Fibroblast of lung (primary cell): ENCODE results near the gene PAFAH2. TPM values are rescaled to one million over a fixed set of nuclear protein-coding genes. Genes with fewer than 3 reads are reported as not detected.

Experiments used
- DNase-seq, 2 donors: peaks; one replicate each; pipeline versions ENCODE4 v3.0.0 to v3.0.0-alpha.2; 2010; ENCODE audit warnings: low read depth in 2 of 2
- H2AFZ ChIP-seq: 2 replicates; pipeline ENCODE4 v1.5.1; 2012; ENCODE audit warnings: low read length, control low read depth, inconsistent platforms
- H3K27ac ChIP-seq: 2 replicates; pipeline ENCODE4 v1.5.1; 2011; ENCODE audit warnings: low read length, control low read depth; ENCODE audit not compliant: insufficient read depth
- H3K27me3 ChIP-seq: 2 replicates; pipeline ENCODE4 v1.5.1; 2011; ENCODE audit warnings: mild to moderate bottlenecking, low read length; ENCODE audit not compliant: control insufficient read depth, insufficient read depth
- H3K36me3 ChIP-seq: 2 replicates; pipeline ENCODE4 v1.5.1; 2011; ENCODE audit warnings: low read length; ENCODE audit not compliant: control insufficient read depth, insufficient read depth
- H3K4me1 ChIP-seq: 2 replicates; pipeline ENCODE4 v1.5.1; 2011; ENCODE audit warnings: low read length; ENCODE audit not compliant: control insufficient read depth, insufficient read depth; ENCODE audit errors: extremely low read depth
- H3K4me2 ChIP-seq: 2 replicates; pipeline ENCODE4 v1.5.1; 2011; ENCODE audit warnings: low read length, control low read depth; ENCODE audit not compliant: insufficient read depth; ENCODE audit errors: extremely low read depth
- H3K4me3 ChIP-seq, 4 experiments: fragments of 200-600 bp in 1 of 4; sonication (generic) in 1 of 4; replicated peaks in 1 of 4; 2 replicates each; pipeline ENCODE4 v1.5.1; 2011 to 2016; ENCODE audit warnings: low read length in 4 of 4, low read depth in 3 of 4, mild to moderate bottlenecking in 3 of 4, control low read depth in 2 of 4, inconsistent platforms in 1 of 4, mixed read lengths in 1 of 4; ENCODE audit not compliant: insufficient read depth in 1 of 4; ENCODE audit errors: control extremely low read depth in 1 of 4
- H3K79me2 ChIP-seq: 2 replicates; pipeline ENCODE4 v1.5.1; 2012; ENCODE audit warnings: mild to moderate bottlenecking, low read length, inconsistent platforms; ENCODE audit not compliant: control insufficient read depth, insufficient read depth
- H3K9ac ChIP-seq: 2 replicates; pipeline ENCODE4 v1.5.1; 2011; ENCODE audit warnings: mild to moderate bottlenecking, low read length, control low read depth; ENCODE audit not compliant: insufficient read depth
- H3K9me3 ChIP-seq: 2 replicates; pipeline ENCODE4 v1.5.1; 2012; ENCODE audit warnings: low read depth, low read length; ENCODE audit not compliant: control insufficient read depth, insufficient read depth
- H4K20me1 ChIP-seq: 2 replicates; pipeline ENCODE4 v1.5.1; 2011; ENCODE audit warnings: low read length; ENCODE audit not compliant: control insufficient read depth, insufficient read depth; ENCODE audit errors: extremely low read depth
- EZH2 ChIP-seq: IDR thresholded peaks from 2 replicates; pipeline ENCODE4 v1.5.1; 2012; ENCODE audit warnings: low read length, control low read depth, mild to moderate bottlenecking; ENCODE audit errors: missing control alignments
- polyA plus RNA-seq, 2 donors: library from polyadenylated mRNA; depleted of rRNA in 1 of 2; stranded (reverse) in 1 of 2; unstranded in 1 of 2; fragments of >200 nt; gene quantifications; 2 replicates each; pipeline ENCODE4 v1.2.1, GENCODE V29; 2011 to 2012; ENCODE audit warnings: missing spikeins in 1 of 2
- total RNA-seq: library from RNA; depleted of rRNA; stranded (reverse); fragments of >200 nt; gene quantifications from 2 replicates; pipeline ENCODE4 v1.2.1, GENCODE V29; 2014
- TF ChIP-seq, protein P1 (sequence below), 2 donors: IDR thresholded peaks in 1 of 2; conservative IDR thresholded peaks in 1 of 2; 1 replicate in 1 of 2; 2 replicates in 1 of 2; pipeline ENCODE4 v1.5.1; 2011 to 2012; ENCODE audit warnings: low read length in 2 of 2, control low read depth in 1 of 2, inconsistent platforms in 1 of 2, low read depth in 1 of 2, mild to moderate bottlenecking in 1 of 2

The PAFAH2 gene
- total and polyA plus RNA-seq, 2 donors (not counting 1 experiment from before 2014, with no cell fraction given) = 8.3 to 11.7 TPM

DNA sequence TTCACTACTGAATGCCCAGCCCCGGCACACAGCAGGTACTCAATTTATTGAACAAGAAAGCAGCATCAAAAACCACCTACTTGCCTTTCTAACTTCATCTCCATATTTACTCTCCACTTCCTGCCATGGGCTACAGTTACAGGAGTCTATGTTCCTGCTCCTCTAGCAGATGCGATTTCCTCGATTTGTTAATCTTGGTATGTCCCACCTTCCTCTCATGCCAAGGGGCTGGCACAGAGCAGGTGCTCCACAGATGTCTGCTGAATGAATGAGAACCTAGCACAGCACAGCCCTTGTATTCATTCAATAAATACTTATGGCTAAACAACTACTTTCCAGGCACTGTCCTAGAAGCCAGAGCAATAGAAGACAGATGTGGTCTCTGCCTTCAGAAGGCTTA is 12.2 kb downstream of the PAFAH2 start:
- Histone ChIP-seq H3K4me2 (no peak overlapping the region), H3K4me3 (no peak overlapping the region), H4K20me1 (no peaks in the 10 kb centered on the region), H3K27ac (no peak overlapping the region), H3K9ac (no peak overlapping the region), H2AFZ (no peak overlapping the region), H3K36me3 (peaks cover 2% of the 10 kb centered on the region), H3K79me2 (no peaks in the 10 kb centered on the region), H3K27me3 (no peaks in the 10 kb centered on the region), H3K4me1 (no peaks in the 10 kb centered on the region), H3K9me3 (no peaks in the 10 kb centered on the region)
- DNase-seq = no peak
- no peak for TF ChIP-seq EZH2
- TF ChIP-seq, protein P1, sequence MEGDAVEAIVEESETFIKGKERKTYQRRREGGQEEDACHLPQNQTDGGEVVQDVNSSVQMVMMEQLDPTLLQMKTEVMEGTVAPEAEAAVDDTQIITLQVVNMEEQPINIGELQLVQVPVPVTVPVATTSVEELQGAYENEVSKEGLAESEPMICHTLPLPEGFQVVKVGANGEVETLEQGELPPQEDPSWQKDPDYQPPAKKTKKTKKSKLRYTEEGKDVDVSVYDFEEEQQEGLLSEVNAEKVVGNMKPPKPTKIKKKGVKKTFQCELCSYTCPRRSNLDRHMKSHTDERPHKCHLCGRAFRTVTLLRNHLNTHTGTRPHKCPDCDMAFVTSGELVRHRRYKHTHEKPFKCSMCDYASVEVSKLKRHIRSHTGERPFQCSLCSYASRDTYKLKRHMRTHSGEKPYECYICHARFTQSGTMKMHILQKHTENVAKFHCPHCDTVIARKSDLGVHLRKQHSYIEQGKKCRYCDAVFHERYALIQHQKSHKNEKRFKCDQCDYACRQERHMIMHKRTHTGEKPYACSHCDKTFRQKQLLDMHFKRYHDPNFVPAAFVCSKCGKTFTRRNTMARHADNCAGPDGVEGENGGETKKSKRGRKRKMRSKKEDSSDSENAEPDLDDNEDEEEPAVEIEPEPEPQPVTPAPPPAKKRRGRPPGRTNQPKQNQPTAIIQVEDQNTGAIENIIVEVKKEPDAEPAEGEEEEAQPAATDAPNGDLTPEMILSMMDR (conservative IDR thresholded peaks at IDR 0.05 in 1 of 2, IDR thresholded peaks at IDR 0.05 in 1 of 2; ENCODE audit: low read depth in 1 of 2, low read length in 2 of 2) = no peak

DNA sequence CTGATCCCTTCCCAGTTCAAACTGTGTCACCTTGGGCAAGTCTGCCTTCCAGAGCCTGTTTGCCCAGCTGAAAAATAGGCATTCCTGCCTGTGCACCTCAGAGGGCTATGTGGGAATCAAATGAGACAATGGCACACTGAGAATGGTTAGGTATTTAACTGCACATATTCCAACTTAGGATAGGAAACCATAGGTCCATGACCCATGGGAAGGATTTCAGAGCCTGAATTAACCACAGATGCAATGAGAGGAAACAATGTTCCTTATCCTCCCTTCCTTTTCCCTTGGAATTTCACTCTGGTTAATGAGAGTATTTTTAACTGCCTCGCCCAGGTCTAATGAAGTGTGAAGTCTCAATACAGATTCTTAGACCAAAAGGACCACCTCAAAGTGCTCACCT is 12.7 kb downstream of the PAFAH2 start:
- H3K79me2 ChIP-seq = no peaks in the 10 kb centered on the region
- no peak for DNase-seq
- H3K9ac ChIP-seq = no peak overlapping the region
- H3K27ac ChIP-seq = no peak overlapping the region
- no peaks in the 10 kb centered on the region for H3K4me1 ChIP-seq
- no peaks in the 10 kb centered on the region for H4K20me1 ChIP-seq
- H2AFZ ChIP-seq = no peak overlapping the region
- H3K4me2 ChIP-seq = no peak overlapping the region
- TF ChIP-seq, protein P1 (conservative IDR thresholded peaks at IDR 0.05 in 1 of 2, IDR thresholded peaks at IDR 0.05 in 1 of 2; ENCODE audit: low read depth in 1 of 2, low read length in 2 of 2) = no peak
- no peak for TF ChIP-seq EZH2
- H3K27me3 ChIP-seq = no peaks in the 10 kb centered on the region
- no peaks in the 10 kb centered on the region for H3K9me3 ChIP-seq
- peaks cover 2% of the 10 kb centered on the region for H3K36me3 ChIP-seq
- no peak overlapping the region for H3K4me3 ChIP-seq

DNA sequence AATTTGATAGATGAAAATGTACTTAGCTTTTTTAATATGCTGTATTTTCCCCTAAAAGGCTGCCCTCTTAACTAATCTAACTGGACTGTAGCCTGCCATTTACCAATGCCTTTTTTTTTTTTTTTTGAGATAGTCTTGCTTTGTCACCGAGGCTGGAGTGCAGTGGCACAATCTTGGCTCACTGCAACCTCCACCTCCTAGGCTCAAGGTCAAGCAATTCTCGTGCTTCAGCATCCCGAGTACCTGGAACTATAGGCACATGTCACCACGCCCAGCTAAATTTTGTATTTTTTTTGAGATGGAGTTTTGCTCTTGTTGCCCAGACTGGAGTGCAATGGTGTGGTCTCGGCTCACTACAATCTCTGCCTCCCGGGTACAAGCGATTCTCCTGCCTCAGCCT is 18.7 kb downstream of the PAFAH2 start:
- H3K27me3 ChIP-seq = no peaks in the 10 kb centered on the region
- DNase-seq = no peak
- no peak overlapping the region for H3K4me2 ChIP-seq
- H3K9ac ChIP-seq = no peak overlapping the region
- TF ChIP-seq, protein P1 (conservative IDR thresholded peaks at IDR 0.05 in 1 of 2, IDR thresholded peaks at IDR 0.05 in 1 of 2; ENCODE audit: low read depth in 1 of 2, low read length in 2 of 2) = no peak
- TF ChIP-seq EZH2 = no peak
- H3K9me3 ChIP-seq = no peaks in the 10 kb centered on the region
- no peaks in the 10 kb centered on the region for H3K79me2 ChIP-seq
- H2AFZ ChIP-seq = no peak overlapping the region
- no peak overlapping the region for H3K27ac ChIP-seq
- peaks cover 4% of the 10 kb centered on the region for H3K36me3 ChIP-seq
- no peaks in the 10 kb centered on the region for H3K4me1 ChIP-seq
- H3K4me3 ChIP-seq = no peak overlapping the region
- no peaks in the 10 kb centered on the region for H4K20me1 ChIP-seq
